Activated T-cell treated with anti-CD3 and anti-CD28 coated beads, Interleukin-2, amount 50 U/mL, for 24 hours (primary cell): Measurements from ENCODE around the gene RBM12.

Experiments used
- DNase-seq: peaks from one replicate; pipeline ENCODE4 v3.0.0-alpha.2; 2020
- H3K27ac Mint-ChIP-seq: 2 replicates; pipeline ENCODE4 v1.8.0; 2020; ENCODE audit warnings: mild to moderate bottlenecking, mixed read lengths
- H3K27me3 Mint-ChIP-seq: 2 replicates; pipeline ENCODE4 v1.8.0; 2020; ENCODE audit warnings: mixed read lengths
- H3K36me3 Mint-ChIP-seq: 2 replicates; pipeline ENCODE4 v1.8.0; 2020; ENCODE audit warnings: low read depth, mixed read lengths
- H3K4me1 Mint-ChIP-seq: 2 replicates; pipeline ENCODE4 v1.8.0; 2020; ENCODE audit warnings: low read depth, mixed read lengths
- H3K4me3 Mint-ChIP-seq: 2 replicates; pipeline ENCODE4 v1.8.0; 2020; ENCODE audit warnings: mild to moderate bottlenecking, moderate library complexity, mixed read lengths
- H3K9me3 Mint-ChIP-seq: 2 replicates; pipeline ENCODE4 v1.8.0; 2020; ENCODE audit warnings: mixed read lengths

The RBM12 gene

DNA sequence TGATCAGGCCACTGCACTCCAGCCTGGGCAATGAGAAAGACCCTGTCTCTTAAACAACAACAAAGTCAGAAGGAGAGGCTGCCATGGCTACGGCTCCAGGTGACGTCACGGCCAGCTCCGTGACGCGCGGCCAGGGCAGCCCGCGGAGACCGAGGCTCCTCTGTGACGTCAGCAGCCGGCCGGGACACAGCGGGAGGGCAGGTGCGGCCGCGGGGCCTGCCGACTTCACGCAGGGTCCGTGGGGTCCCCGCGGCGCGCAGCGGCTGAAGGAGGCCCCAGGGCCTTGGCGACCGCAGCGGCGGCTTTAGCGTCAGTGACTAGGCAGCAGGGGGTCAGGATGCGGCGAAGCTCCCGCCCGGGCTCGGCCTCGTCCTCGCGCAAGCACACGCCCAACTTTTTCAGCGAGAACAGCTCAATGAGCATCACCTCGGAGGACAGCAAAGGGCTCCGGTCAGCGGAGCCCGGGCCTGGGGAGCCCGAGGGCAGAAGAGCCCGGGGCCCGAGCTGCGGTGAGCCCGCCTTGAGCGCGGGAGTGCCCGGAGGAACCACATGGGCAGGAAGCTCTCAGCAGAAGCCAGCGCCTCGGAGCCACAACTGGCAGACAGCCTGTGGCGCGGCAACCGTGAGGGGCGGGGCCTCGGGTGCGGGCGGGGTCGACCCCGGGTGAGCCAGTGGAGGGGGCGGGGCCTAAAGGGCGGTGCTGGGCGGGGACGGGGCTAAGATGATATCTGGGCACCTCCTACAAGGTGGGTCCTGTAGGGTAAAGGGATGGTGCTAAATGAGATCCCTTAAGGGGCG is 48.8 kb downstream of the RBM12 start, which contains the start of gene SPAG4:
SPAG4 (plus strand) TSS at position 163 of the 798 bp plus-strand sequence; CDS start at position 338, 175 bp downstream.
- no peaks in the 10 kb centered on the region for H3K27me3 Mint-ChIP-seq

DNA sequence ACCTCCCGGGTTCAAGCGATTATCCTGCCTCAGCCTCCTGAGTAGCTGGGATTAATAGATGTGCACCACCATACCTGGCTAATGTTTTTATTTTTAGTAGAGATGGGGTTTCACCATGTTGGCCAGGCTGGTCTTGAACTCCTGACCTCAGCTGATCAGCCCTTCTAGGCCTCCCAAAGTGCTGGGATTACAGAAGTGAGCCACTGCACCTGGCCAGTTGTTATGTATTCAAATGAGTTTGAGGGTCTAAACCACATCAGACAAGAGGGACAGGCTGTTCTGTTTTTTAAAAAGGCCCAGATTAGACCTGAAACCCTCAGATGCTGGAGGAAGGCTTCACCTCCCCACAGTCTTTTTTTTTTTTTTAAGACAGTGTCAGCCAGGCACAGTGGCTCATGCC is 53.2 kb downstream of the RBM12 start:
- Mint-ChIP-seq H3K4me3 (no peak overlapping the region), H3K27ac (no peak overlapping the region), H3K27me3 (no peaks in the 10 kb centered on the region), H3K9me3 (no peaks in the 10 kb centered on the region), H3K4me1 (peaks cover 13% of the 10 kb centered on the region), H3K36me3 (no peaks in the 10 kb centered on the region)
- DNase-seq: no peak

More for the DNA sequence above, 48.8 kb downstream of the RBM12 start, which contains the start of gene SPAG4:
- Mint-ChIP-seq H3K4me3 (peak within 1 kb of the TSS; percentile 83), H3K36me3 (no peaks in the 10 kb centered on the region), H3K9me3 (no peaks in the 10 kb centered on the region), H3K4me1 (peaks cover 50% of the 10 kb centered on the region), H3K27ac (peak within 1 kb of the TSS; percentile 93)
- peak; percentile 100 for DNase-seq

DNA sequence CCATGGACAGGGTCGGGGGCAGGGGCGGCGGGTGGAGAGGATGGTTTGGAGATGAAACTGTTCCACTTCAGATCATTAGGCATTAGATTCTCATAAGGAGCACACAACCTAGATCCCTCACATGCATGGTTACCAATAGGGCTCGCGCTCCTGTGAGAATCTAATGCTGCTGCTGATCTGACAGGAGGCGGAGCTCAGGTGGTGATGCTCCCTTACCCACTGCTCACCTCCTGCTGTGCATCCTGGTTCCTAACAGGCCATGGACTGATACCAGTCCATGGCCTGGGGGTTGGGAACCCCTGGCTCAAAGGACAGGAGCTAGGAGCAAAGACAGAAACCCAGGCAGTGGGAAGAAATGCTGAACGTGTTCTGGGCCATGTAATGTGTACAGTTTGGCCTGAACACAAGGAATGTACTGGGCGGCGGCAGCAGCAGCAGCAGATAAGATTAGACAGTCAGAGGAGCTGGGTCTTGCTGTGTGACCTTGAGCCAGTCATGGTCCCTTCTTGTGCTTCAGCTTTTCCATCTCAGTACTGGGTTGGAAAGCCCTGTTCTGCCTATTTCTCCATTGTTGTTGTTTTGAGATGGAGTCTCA is 53.8 kb downstream of the RBM12 start:
- Mint-ChIP-seq H3K9me3 (no peaks in the 10 kb centered on the region), H3K27me3 (no peaks in the 10 kb centered on the region), H3K4me1 (peaks cover 10% of the 10 kb centered on the region), H3K27ac (no peak overlapping the region), H3K36me3 (no peaks in the 10 kb centered on the region), H3K4me3 (no peak overlapping the region)
- no peak for DNase-seq

DNA sequence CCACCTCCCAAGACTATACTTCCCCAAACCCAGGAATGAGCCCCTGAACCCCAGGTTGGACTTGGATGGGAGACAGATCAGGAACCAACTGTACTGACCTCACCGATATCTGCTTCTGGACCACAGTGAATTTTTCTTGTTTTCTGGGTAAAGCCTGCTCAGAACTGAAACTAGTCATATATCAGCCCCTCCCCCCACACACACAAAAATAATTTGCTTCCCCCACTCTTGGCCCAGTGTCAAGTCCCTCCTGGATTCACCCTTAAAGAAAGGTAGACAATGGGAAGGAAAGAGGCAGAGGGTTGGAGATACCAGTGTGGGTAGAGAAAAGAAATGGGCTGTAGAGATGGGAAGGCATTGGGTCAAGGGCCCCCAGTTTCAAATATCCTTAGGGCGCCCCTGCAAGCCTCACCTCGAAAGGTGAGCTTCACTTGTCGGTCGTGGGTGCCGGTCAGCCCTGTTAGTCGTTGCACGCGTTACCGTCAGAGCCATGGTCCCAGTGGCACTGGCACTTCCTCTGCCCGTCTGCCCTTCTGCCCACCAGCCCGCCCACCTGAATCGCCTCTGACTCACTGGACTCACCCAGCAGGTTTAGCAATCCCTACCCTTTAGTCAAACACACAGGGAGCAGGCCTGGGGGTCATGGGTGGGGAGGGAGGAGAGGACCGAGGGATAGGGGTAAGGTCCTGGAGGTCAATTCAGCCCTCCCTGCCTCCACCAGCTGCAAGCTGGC is 57.5 kb downstream of the RBM12 start:
- Mint-ChIP-seq H3K27me3 (peaks cover 14% of the 10 kb centered on the region), H3K36me3 (no peaks in the 10 kb centered on the region), H3K4me1 (peaks cover 3% of the 10 kb centered on the region), H3K9me3 (no peaks in the 10 kb centered on the region), H3K4me3 (no peak overlapping the region), H3K27ac (no peak overlapping the region)
- no peak for DNase-seq

DNA sequence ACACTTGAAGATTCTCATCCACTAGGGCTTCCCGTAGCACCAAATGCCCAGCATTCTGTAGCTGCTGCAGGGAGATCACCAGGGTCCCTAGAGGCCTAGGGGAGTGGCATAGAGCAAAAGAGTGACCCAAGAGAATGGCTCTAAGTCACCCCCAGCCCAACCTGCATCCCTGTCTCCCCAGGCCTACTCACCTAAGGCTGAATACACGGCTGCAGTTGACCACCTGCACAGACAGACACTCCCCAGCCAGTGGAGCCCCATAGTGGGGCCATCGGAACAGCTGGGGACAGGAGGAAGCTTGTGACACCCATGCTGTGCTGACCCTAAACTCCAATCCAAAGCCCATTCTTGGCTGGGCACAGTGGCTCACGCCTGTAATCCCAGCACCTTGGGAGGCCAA is 58.6 kb downstream of the RBM12 start:
- peaks cover 8% of the 10 kb centered on the region for H3K4me1 Mint-ChIP-seq
- H3K36me3 Mint-ChIP-seq: no peaks in the 10 kb centered on the region
- no peak overlapping the region for H3K4me3 Mint-ChIP-seq
- DNase-seq: no peak
- H3K9me3 Mint-ChIP-seq: no peaks in the 10 kb centered on the region
- peaks cover 20% of the 10 kb centered on the region for H3K27me3 Mint-ChIP-seq
- H3K27ac Mint-ChIP-seq: no peak overlapping the region

DNA sequence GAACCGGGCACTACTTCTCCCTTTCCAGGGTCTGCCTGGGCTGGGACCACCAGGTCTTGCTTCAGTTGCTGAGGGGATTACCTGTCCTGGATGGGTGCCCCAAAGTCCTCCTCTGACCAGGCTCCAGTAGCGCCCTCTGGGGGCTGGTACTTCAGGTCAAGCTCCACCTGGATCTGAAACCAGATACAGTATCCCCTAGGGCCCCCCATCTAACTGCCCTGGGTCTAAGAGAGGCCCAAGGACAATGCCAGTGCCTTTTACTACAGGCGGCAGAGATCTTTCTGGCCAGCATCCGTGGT is 60.3 kb downstream of the RBM12 start:
- Mint-ChIP-seq H3K9me3 (no peaks in the 10 kb centered on the region), H3K27ac (no peak overlapping the region), H3K4me1 (peaks cover 12% of the 10 kb centered on the region), H3K36me3 (no peaks in the 10 kb centered on the region), H3K4me3 (no peak overlapping the region), H3K27me3 (peaks cover 38% of the 10 kb centered on the region)
- no peak for DNase-seq

DNA sequence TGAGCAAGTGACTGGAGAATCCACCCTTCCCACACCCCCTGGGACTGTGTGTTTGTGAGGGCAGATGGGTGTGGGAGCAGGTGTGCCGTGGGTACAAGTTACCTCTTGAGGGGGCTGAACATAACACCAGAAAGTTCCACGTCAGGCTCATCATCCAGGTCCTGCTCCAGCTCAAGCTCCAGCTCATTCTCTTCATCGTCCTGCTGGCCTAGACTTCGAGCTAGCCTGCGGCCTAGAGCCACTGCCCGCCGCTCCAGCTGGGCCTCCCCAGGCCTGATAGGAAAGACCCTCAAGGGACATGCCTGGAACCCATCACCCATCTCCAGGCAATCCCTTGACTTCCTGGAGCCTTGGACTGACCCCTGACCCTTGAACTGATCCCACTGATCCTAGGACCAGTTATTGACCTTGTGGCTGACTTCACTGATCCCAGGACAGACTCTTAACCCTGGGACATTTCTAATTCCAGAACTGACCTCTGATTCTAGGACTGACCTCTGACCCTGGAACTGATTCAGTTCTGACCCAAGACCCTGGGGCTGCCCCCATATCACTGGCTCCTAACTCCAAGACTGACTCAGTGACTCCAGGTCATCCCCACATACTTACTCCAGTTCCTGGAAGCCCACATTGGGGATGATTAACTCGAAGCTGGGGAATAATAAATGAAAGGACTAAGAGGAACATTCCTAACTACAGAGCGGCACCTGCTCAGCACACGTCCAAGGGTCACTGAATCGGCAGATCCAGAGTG is 60.8 kb downstream of the RBM12 start:
- H3K36me3 Mint-ChIP-seq: no peaks in the 10 kb centered on the region
- H3K4me3 Mint-ChIP-seq: no peak overlapping the region
- peaks cover 41% of the 10 kb centered on the region for H3K27me3 Mint-ChIP-seq
- H3K27ac Mint-ChIP-seq: no peak overlapping the region
- H3K9me3 Mint-ChIP-seq: no peaks in the 10 kb centered on the region
- peaks cover 12% of the 10 kb centered on the region for H3K4me1 Mint-ChIP-seq
- DNase-seq: no peak

DNA sequence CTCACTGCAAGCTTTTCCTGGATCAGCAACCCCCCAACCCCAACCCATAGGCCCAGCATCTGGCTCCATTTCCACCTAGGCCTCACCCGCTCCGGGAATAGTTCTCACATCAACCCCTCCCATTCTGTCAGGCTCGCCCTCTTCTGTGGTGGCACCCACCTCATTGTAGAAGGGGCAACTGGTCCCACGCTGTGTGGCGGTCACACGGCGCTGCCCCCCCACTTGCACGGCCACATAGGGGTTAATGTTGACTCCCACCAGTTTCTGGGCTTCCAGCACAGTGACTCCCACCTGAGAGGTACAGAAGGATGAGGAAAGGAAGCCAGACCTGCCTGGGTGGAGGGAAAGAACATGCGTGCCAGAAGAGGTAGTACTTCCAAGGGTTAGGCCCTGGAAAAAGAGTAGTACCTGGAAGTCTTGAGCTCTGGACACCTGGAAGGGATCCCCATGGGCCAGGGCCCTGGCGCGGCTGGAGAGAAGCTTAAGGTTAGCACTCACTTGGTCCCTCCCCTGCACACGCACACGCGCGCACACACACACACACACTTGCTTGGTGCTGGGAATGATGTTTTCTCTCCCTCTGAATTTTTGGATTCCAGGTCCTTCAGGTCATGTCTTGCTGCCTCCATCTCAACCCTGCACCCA is 61.7 kb downstream of the RBM12 start:
- no peak overlapping the region for H3K4me3 Mint-ChIP-seq
- H3K27ac Mint-ChIP-seq: no peak overlapping the region
- H3K9me3 Mint-ChIP-seq: no peaks in the 10 kb centered on the region
- peaks cover 12% of the 10 kb centered on the region for H3K4me1 Mint-ChIP-seq
- DNase-seq: no peak
- no peaks in the 10 kb centered on the region for H3K36me3 Mint-ChIP-seq
- peaks cover 44% of the 10 kb centered on the region for H3K27me3 Mint-ChIP-seq

DNA sequence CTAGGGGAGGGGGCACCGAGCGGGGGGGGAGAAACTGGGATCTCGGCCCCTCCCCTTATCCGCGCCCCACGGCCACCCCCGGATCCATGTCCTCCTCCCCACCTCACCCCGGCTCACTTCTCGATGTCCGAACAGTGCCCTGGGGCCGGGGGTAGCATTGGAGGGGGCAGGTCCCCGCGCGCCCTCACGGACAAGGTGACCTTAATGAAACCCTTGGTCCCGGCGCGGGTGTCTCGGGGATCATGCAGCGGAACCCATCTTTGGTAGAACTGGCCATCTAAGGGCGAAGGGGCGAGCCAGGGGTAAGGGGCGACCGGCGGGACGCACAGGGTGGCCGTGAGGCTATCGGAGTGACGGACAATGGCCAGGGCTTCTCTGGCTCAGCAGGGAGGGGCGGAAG is 62.7 kb downstream of the RBM12 start:
- DNase-seq: no peak
- Mint-ChIP-seq H3K4me3 (peak overlapping the region; percentile 26), H3K27me3 (peaks cover 44% of the 10 kb centered on the region)

DNA sequence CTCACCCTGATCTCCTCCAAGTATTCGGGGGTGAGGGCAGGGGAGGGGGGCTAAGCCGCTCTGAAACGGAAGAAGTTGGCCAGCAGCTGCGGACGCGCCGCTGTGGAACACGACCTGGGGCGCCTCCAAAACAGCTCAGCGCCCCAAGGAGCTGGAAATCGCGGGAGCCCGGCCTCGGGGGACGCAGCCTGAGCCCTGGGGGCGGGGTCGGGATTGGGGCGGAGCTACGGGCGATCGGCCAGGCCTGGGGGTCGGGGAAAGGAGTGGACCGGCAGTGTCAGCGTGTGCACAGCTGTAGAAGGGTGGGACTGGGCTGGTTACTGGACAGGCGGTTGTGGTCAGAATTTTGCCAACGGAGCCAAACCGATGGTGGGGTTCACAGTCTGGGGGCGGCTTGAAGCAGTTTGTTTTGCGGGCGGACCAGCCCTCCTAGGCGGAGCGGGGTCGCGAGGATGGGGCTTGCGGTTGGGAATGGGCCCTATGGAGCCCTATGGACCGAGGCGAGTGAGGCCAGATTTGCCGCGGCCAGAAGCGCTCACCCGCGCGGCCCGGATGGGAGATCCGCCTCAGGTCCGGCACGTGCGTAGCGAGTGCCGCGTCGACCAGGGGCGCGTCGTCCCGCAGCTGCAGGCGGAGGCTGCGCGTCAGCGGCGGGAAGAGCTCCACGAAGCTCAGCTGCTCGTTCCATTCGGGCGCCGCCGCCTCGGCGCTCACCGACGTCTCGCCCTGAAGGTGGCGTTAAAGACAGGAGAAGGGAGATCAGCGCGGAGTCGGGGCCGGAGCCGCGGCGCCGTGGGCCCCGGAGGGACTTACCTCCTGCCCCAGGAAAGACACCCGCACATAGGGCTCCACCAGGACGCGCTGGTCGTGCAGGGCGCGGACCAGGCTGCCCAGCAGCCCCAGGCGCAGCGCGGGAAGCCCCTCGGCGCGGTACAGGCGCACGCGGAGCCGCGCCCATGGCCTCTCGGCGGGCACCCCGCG is 63.4 kb downstream of the RBM12 start:
- Mint-ChIP-seq H3K27ac (peak overlapping the region; percentile 20), H3K4me3 (peak overlapping the region; percentile 69), H3K36me3 (no peaks in the 10 kb centered on the region), H3K27me3 (peaks cover 44% of the 10 kb centered on the region), H3K9me3 (no peaks in the 10 kb centered on the region), H3K4me1 (peaks cover 8% of the 10 kb centered on the region)
- DNase-seq: peak; percentile 85

More for the DNA sequence above, 62.7 kb downstream of the RBM12 start:
- H3K4me1 Mint-ChIP-seq: peaks cover 11% of the 10 kb centered on the region
- H3K9me3 Mint-ChIP-seq: no peaks in the 10 kb centered on the region
- no peaks in the 10 kb centered on the region for H3K36me3 Mint-ChIP-seq
- H3K27ac Mint-ChIP-seq: no peak overlapping the region

DNA sequence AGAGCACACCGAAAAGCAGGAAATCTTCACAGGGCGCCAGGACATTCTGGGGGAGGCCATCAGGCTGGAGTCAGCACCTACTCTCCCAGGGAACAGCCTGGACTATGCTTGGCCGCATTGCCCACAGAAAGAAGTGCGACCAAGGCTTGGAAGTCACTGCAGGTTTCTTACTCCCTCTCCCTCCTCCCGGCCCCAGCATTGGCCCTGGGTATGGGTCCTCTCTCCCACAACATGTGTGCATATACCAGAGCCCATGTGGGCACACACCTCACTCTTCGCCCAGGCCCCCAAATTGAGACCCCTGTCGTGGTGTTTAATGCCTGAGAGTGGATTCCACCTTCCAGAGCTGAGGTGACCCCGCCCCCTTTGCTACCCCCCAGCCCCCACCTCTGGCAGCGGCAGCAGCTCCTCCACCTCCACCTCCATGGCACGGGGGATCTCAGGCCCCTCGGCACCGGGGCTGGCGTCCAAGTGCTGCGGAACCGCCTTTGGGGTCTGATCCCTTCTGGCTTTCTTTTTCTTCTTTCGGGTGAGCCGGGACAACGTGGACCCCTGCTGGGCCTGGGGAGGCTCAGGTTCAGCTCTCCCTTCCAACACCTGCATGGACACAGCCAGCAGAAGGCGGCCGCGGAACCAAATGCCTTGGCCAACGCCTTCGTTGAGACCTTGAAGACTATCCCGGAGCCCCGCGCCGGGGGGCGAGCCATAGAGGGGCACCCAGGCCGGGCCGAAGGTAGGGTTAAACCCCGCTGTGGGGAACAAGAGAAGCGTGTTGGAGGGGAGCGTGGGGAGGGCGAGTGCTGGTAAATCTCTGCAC is 64.3 kb downstream of the RBM12 start:
- Mint-ChIP-seq H3K27ac (no peak overlapping the region), H3K27me3 (peaks cover 44% of the 10 kb centered on the region), H3K9me3 (no peaks in the 10 kb centered on the region), H3K4me3 (peak overlapping the region; percentile 69), H3K36me3 (no peaks in the 10 kb centered on the region), H3K4me1 (peaks cover 8% of the 10 kb centered on the region)
- no peak for DNase-seq

DNA sequence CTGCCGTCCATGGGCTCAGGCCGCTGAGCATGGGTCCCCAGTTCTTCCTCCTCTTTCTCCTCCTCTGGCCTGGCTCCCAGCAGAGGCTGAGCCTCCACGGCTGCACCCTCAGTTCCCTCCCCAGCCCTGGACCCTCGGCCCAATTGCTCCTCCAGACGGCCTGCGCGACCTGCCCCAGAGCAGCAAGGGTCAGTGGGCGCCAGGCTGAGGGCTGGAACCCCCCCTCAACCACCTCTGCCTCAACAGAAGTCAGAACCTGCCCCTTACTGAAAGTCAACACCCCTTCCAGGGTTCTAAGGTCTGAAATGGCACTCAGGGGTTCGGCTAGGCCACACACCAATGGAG is 65.0 kb downstream of the RBM12 start:
- no peak overlapping the region for H3K4me3 Mint-ChIP-seq
- H3K9me3 Mint-ChIP-seq: no peaks in the 10 kb centered on the region
- no peak for DNase-seq
- H3K27ac Mint-ChIP-seq: no peak overlapping the region
- H3K36me3 Mint-ChIP-seq: no peaks in the 10 kb centered on the region
- H3K27me3 Mint-ChIP-seq: peaks cover 44% of the 10 kb centered on the region
- peaks cover 8% of the 10 kb centered on the region for H3K4me1 Mint-ChIP-seq
